Right cardiac atrium (tissue), 5 donors: ENCODE measurements around the gene DLGAP4. TPM values are rescaled to one million over a fixed set of nuclear protein-coding genes. Genes with fewer than 3 reads are reported as not detected.

Experiments
- ATAC-seq, 2 donors: fragments of 200-7000 bp; cut with Tn5 transposase; one replicate each; pipeline versions ENCODE4 v1.8.0 to v1.9.1; 2020; ENCODE audit warnings: moderate library complexity in 2 of 2, mild to moderate bottlenecking in 1 of 2
- DNase-seq, 3 donors: peaks; one replicate each; pipeline ENCODE4 v3.0.0-alpha.2; 2020
- H3K27ac ChIP-seq: one replicate; pipeline ENCODE4 v1.5.1; 2013; ENCODE audit warnings: mild to moderate bottlenecking, low read length, control low read depth, moderate library complexity
- H3K27me3 ChIP-seq: one replicate; pipeline ENCODE4 v1.6.1; 2013; ENCODE audit not compliant: control insufficient read depth, insufficient read depth
- H3K4me1 ChIP-seq: one replicate; pipeline ENCODE4 v1.6.1; 2013; ENCODE audit warnings: low read length; ENCODE audit not compliant: control insufficient read depth, insufficient read depth
- H3K4me3 ChIP-seq: one replicate; pipeline ENCODE4 v1.5.1; 2013; ENCODE audit warnings: low read length, control low read depth
- H3K9me3 ChIP-seq: one replicate; pipeline ENCODE4 v1.6.1; 2013; ENCODE audit warnings: low read length; ENCODE audit not compliant: control insufficient read depth
- WGBS: extraction: QIAGEN DNeasy Blood & Tissue Kit; methylation state at CpG from one replicate; pipeline ENCODE4 v1.1.7; 2013; 5-methylcytosine and 5-hydroxymethylcytosine counted together
- intact Hi-C, 4 donors: fragments of 100-400 bp; cut with DNase I; formaldehyde crosslinking; loops; one replicate each; pipeline versions ENCODE4 v1.11.0 to v1.14.0; 2022 to 2023
- polyA plus RNA-seq: library from polyadenylated mRNA; stranded (reverse); fragments of 200-250 nt; gene quantifications from one replicate; pipeline ENCODE4 v1.2.3, GENCODE V29; 2013
- total RNA-seq, 4 donors: library from RNA; stranded (reverse); fragmentation: NEBNext Ultra II Directional; extraction: Animal tissue kit (Norgen Biotek cat#: 25700); gene quantifications; one replicate each; pipeline ENCODE4 v1.2.1, GENCODE V29; 2021
- donor health status: healthy with polysubstance abuse.
- donor health status: DM: no; HTN: yes; CAD: no.
- donor health status: DM: no; HTN: no; CAD: no.
- donor health status: DM: no; HTN: yes; CAD: no; lungs with severe emphysema.
- donor health status: DM: yes; HTN: yes; CAD: no.

Gene DLGAP4
- total and polyA plus RNA-seq, 5 donors: 40.7 to 60.5 (median 42.8) TPM

GRCh38 chr20:36275441-36276189 is 30.5 kb upstream of the DLGAP4 start:
- no peaks in the 10 kb centered on the region for H3K9me3 ChIP-seq
- no peak overlapping the region for H3K4me3 ChIP-seq
- H3K4me1 ChIP-seq: no peaks in the 10 kb centered on the region
- no peak overlapping the region for H3K27ac ChIP-seq
- 80% methylated on average over 12 of the region's 12 CpGs for whole genome bisulfite sequencing
- ATAC-seq (no peak), DNase-seq (no peak)
- intact Hi-C loops: loop anchor here in 1 of 4 donors (10.0 kb wide), 1 partner anchor 149 kb away; no protein-coding TSS in a partner anchor
- H3K27me3 ChIP-seq: no peaks in the 10 kb centered on the region

- WGBS: 72% methylated on average over 9 of the region's 9 CpGs
- intact Hi-C loops: loop anchor here in 1 of 4 donors (10.0 kb wide), 1 partner anchor 147 kb away; no protein-coding TSS in a partner anchor
- Histone ChIP-seq H3K9me3 (no peaks in the 10 kb centered on the region), H3K4me1 (no peaks in the 10 kb centered on the region), H3K27me3 (no peaks in the 10 kb centered on the region), H3K27ac (no peak overlapping the region), H3K4me3 (no peak overlapping the region)
- no peak for ATAC-seq
- DNase-seq: no peak
Measured at GRCh38 chr20:36277546-36277945, 28.6 kb upstream of the DLGAP4 start.

- ATAC-seq (no peak), DNase-seq (no peak)
- no peaks in the 10 kb centered on the region for H3K27me3 ChIP-seq
- no peaks in the 10 kb centered on the region for H3K9me3 ChIP-seq
- H3K27ac ChIP-seq: no peak overlapping the region
- no peak overlapping the region for H3K4me3 ChIP-seq
- H3K4me1 ChIP-seq: no peaks in the 10 kb centered on the region
- intact Hi-C loops: loop anchor here in 1 of 4 donors (10.0 kb wide), 1 partner anchor 145 kb away; no protein-coding TSS in a partner anchor
- 65% methylated on average over 5 of the region's 5 CpGs for WGBS
Measured at GRCh38 chr20:36279362-36279761, 26.8 kb upstream of the DLGAP4 start.

- no peak overlapping the region for H3K4me3 ChIP-seq
- H3K27ac ChIP-seq: no peak overlapping the region
- intact Hi-C loops: loop anchor here in 1 of 4 donors (10.0 kb wide), 1 partner anchor 145 kb away; no protein-coding TSS in a partner anchor
- H3K9me3 ChIP-seq: no peaks in the 10 kb centered on the region
- no peak for DNase-seq
- H3K27me3 ChIP-seq: no peaks in the 10 kb centered on the region
- 69% methylated on average over 6 of the region's 6 CpGs for WGBS
- no peak for ATAC-seq
- no peaks in the 10 kb centered on the region for H3K4me1 ChIP-seq
Measured at GRCh38 chr20:36279776-36280175, 26.4 kb upstream of the DLGAP4 start.

DNA sequence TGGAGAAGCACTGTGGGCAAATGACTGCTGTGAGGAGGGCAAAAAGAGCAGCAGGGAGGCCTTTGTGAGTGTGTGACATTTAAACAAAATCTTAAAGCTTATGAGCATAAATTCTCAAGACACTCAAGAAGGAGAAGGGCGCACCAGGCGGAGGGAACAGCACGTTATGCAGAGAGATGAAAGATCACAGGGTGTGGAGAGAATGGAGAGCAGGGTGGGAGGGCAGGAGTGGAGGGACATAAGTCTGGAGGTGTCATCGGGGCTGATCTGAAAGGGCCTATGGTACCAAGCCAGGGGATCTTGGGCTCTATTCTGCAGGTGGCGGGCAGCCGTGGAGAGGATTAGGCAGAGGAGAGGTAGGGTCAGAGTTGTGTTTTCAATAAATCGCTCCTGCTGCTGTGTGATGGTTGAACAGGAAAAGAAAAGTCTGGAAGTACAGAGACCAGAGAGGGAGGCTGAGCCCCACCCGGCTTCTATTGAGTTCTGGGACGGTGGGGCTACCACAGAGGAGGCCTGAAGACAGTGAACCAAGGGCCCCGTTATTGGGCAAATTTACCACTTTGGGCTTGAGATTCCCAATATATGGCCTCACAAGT is 24.3 kb upstream of the DLGAP4 start:
- no peak for ATAC-seq
- Histone ChIP-seq H3K4me3 (no peak overlapping the region), H3K4me1 (no peaks in the 10 kb centered on the region), H3K27ac (no peak overlapping the region), H3K9me3 (no peaks in the 10 kb centered on the region), H3K27me3 (no peaks in the 10 kb centered on the region)
- WGBS: 84% methylated on average over 10 of the region's 10 CpGs
- intact Hi-C loops: no loop called here
- no peak for DNase-seq

DNA sequence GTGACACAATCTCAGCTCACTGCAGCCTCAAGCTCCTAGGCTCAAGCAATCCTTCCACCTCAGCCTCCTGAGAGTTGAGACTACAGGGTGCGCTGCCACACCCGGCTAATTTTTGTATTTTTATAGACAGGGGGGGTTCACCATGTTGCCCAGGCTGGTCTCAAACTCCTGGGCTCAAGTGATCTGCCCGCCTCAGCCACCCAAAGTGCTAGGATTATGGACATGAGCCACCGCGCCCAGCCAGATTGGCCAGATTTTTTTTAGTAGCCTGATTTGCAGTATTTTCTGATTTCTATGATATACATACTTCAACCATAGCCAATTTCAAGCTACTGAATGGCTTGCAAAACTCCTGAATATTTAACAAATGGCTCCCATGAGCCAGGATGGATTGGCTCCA is 21.4 kb upstream of the DLGAP4 start:
- Histone ChIP-seq H3K4me1 (no peaks in the 10 kb centered on the region), H3K4me3 (no peak overlapping the region), H3K27ac (no peak overlapping the region), H3K27me3 (peaks cover 4% of the 10 kb centered on the region), H3K9me3 (no peaks in the 10 kb centered on the region)
- ATAC-seq: no peak
- intact Hi-C loops: no loop called here
- DNase-seq: no peak
- WGBS: 89% methylated on average over 5 of the region's 5 CpGs

DNA sequence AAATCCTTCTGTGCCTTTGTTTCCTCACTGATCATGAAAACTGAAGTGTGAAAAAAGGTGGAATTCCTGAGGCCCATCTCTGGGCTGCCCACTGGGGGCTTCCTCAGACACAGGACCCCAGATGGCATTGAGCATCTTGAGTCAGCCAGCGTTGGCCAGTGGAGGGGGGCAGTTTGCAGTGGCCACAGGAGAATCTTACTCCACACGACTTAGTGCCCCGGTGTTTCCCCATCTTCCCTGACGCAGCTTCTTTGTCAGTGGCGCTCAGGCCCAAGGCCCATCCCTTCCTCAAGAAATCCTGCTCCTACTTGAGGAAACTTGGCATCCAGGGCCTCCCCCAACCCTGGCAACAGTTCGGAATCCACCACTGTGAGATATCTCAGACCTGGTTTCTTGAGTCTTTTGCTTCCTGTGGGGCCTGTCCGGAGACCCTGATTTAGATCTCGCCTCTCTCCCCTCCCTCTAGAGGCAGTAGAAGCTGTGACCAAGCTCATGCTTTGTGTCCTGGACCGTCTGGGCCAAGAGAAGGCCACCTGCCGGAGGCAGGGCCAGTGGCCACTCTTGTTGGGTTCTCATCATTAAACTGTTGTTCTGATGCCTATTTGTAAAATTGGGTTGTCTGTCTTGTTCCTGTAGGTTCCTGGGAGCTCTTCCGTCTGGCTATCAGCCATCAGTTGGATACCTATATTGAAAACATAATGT is 20.2 kb upstream of the DLGAP4 start:
- Histone ChIP-seq H3K4me3 (no peak overlapping the region), H3K27ac (no peak overlapping the region), H3K27me3 (peaks cover 4% of the 10 kb centered on the region), H3K4me1 (no peaks in the 10 kb centered on the region), H3K9me3 (no peaks in the 10 kb centered on the region)
- intact Hi-C loops: no loop called here
- WGBS: 70% methylated on average over 11 of the region's 11 CpGs
- DNase-seq (no peak), ATAC-seq (no peak)

GRCh38 chr20:36297656-36298055 is 8.5 kb upstream of the DLGAP4 start:
- Histone ChIP-seq H3K27me3 (no peaks in the 10 kb centered on the region), H3K4me3 (no peak overlapping the region), H3K27ac (no peak overlapping the region), H3K4me1 (no peaks in the 10 kb centered on the region), H3K9me3 (no peaks in the 10 kb centered on the region)
- no peak for DNase-seq
- ATAC-seq: no peak
- WGBS: 57% methylated on average over 5 of the region's 5 CpGs
- intact Hi-C loops: no loop called here

DNA sequence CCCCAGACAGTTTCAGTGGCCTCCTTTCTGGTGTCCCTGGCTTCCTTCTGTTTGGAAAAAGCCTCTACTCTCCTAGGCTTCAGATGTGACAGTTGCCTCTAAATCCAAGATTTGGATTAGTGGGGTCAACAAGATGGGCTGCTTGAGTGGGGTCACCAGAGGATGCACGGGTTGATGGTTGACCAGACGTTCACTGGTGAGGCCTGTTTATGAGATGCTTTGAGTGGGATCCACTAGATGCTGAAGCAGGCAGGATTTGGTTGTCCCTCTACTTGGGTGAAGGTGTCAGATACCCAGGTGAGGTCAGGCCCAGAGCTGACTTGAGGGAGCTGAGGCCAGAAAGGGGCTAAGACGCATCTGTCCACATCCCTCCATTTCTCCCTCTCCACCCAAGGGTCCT is 8.1 kb upstream of the DLGAP4 start:
- H3K9me3 ChIP-seq: no peaks in the 10 kb centered on the region
- no peak overlapping the region for H3K4me3 ChIP-seq
- no peaks in the 10 kb centered on the region for H3K27me3 ChIP-seq
- 81% methylated on average over 3 of the region's 3 CpGs for WGBS
- intact Hi-C loops: no loop called here
- no peaks in the 10 kb centered on the region for H3K4me1 ChIP-seq
- no peak overlapping the region for H3K27ac ChIP-seq
- DNase-seq: no peak
- no peak for ATAC-seq

DNA sequence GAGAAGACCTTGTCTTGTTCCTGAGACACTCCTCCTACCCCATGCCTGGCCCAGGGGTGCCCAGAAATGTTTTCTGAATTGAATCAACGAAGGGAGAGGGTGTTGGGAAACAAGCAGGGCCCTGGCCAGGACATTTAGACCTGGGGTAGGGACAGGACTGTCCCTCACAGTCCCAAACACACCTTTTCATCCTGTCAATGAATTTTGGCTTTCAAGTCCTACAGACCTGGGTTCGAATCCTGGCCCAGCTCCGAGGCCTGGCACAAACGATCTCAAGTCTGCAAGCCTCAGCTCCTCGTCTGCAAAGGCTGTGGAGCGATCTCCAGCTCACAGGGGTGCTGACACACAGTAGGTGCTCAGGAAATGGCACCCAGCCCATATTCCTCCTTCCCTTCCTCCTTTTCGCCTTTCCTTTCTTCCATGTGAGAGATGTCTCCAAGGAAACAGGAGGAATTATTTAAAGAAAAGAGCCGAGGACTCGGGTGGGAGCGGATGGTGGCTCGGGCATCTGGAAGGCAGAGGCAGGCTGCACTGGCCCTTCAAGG is 7.3 kb upstream of the DLGAP4 start:
- intact Hi-C loops: no loop called here
- Histone ChIP-seq H3K27ac (no peak overlapping the region), H3K4me3 (no peak overlapping the region), H3K27me3 (no peaks in the 10 kb centered on the region), H3K4me1 (no peaks in the 10 kb centered on the region), H3K9me3 (no peaks in the 10 kb centered on the region)
- no peak for DNase-seq
- WGBS: 77% methylated on average over 11 of the region's 11 CpGs
- no peak for ATAC-seq

- Histone ChIP-seq H3K27me3 (no peaks in the 10 kb centered on the region), H3K4me3 (no peak overlapping the region), H3K4me1 (no peaks in the 10 kb centered on the region), H3K27ac (no peak overlapping the region), H3K9me3 (no peaks in the 10 kb centered on the region)
- WGBS: 66% methylated on average over 4 of the region's 4 CpGs
- intact Hi-C loops: no loop called here
- ATAC-seq: no peak
- no peak for DNase-seq
Measured at GRCh38 chr20:36299459-36299858, 6.7 kb upstream of the DLGAP4 start.
